Neural cell (in vitro differentiated cells): Measurements from ENCODE around the gene TBC1D5. TPM values are rescaled to one million over a fixed set of nuclear protein-coding genes. Genes with fewer than 3 reads are reported as not detected.

Experiments used
- H2AFZ ChIP-seq: fragments of 200-600, 300-800 bp; sonication (generic), shearing (Covaris generic); 2 replicates; pipeline ENCODE4 v1.6.0; 2014; ENCODE audit warnings: low read depth, mild to moderate bottlenecking, antibody characterized with exemption, low read length, moderate library complexity
- H3F3A ChIP-seq: fragments of 200-600 bp; shearing (Covaris generic); 2 replicates; pipeline ENCODE4 v1.6.1; 2016; ENCODE audit warnings: mild to moderate bottlenecking, moderate library complexity, mixed read lengths, antibody characterized with exemption, low read length; ENCODE audit not compliant: insufficient read depth, poor library complexity, severe bottlenecking
- H3K27ac ChIP-seq: fragments of 200-600, 300-800 bp; sonication (generic), shearing (Covaris generic); 2 replicates; pipeline ENCODE4 v1.5.1; 2014; ENCODE audit warnings: mild to moderate bottlenecking, low read length, moderate library complexity
- H3K27me3 ChIP-seq: fragments of 300-800, 200-600 bp; sonication (generic), shearing (Covaris generic); 2 replicates; pipeline ENCODE4 v1.6.0; 2014; ENCODE audit warnings: mild to moderate bottlenecking, low read depth, low read length, moderate library complexity; ENCODE audit not compliant: insufficient read depth
- H3K36me3 ChIP-seq: fragments of 300-800, 200-600 bp; sonication (generic), shearing (Covaris generic); 2 replicates; pipeline ENCODE4 v1.5.1; 2014; ENCODE audit warnings: mild to moderate bottlenecking, antibody characterized with exemption, low read length, moderate library complexity; ENCODE audit not compliant: insufficient read depth
- H3K4me2 ChIP-seq: fragments of 300-800, 200-600 bp; sonication (generic), shearing (Covaris generic); 2 replicates; pipeline ENCODE4 v1.6.0; 2014; ENCODE audit warnings: mild to moderate bottlenecking, low read length
- H3K4me3 ChIP-seq: fragments of 300-800, 200-600 bp; sonication (generic), shearing (Covaris generic); 2 replicates; pipeline ENCODE4 v1.5.1; 2014; ENCODE audit warnings: mild to moderate bottlenecking, low read length, moderate library complexity
- H3K79me2 ChIP-seq: fragments of 200-600 bp; shearing (Covaris generic); replicated peaks from 2 replicates; pipeline ENCODE4 v1.6.0; 2014; ENCODE audit warnings: mild to moderate bottlenecking, low read length, moderate library complexity; ENCODE audit not compliant: insufficient read depth
- H3K9ac ChIP-seq: fragments of 300-800, 200-600 bp; sonication (generic), shearing (Covaris generic); 2 replicates; pipeline ENCODE4 v1.6.1; 2016; ENCODE audit warnings: mild to moderate bottlenecking, low read length, mixed read lengths
- H3K9me2 ChIP-seq: fragments of 200-600 bp; shearing (Covaris generic); 2 replicates; pipeline ENCODE4 v1.6.1; 2016; ENCODE audit warnings: mild to moderate bottlenecking, low read length, mixed read lengths; ENCODE audit not compliant: insufficient read depth
- H3K9me3 ChIP-seq: fragments of 200-600, 300-800 bp; sonication (generic), shearing (Covaris generic); 2 replicates; pipeline ENCODE4 v1.6.1; 2016; ENCODE audit warnings: mild to moderate bottlenecking, mixed run types, low read length, moderate library complexity, mixed read lengths
- H4K20me1 ChIP-seq: fragments of 200-600 bp; shearing (Covaris generic); 2 replicates; pipeline ENCODE4 v1.6.1; 2016; ENCODE audit warnings: mild to moderate bottlenecking, mixed run types; ENCODE audit not compliant: insufficient read depth
- EP300 ChIP-seq: fragments of 450-650 bp; conservative IDR thresholded peaks from 2 replicates; pipeline ENCODE4 v1.6.1; 2014; ENCODE audit warnings: antibody characterized with exemption, mild to moderate bottlenecking, moderate library complexity; ENCODE audit not compliant: poor library complexity, severe bottlenecking
- EZH2 ChIP-seq: fragments of 200-600, 300-800 bp; shearing (Covaris generic), sonication (generic); IDR thresholded peaks from 2 replicates; pipeline ENCODE4 v1.6.1; 2014; ENCODE audit warnings: antibody characterized with exemption, low read length, borderline replicate concordance, mild to moderate bottlenecking; ENCODE audit not compliant: insufficient read depth, poor library complexity, severe bottlenecking
- MXI1 ChIP-seq: fragments of 450-650 bp; conservative IDR thresholded peaks from 2 replicates; pipeline ENCODE4 v1.6.1; 2014; ENCODE audit warnings: antibody characterized with exemption, mild to moderate bottlenecking; ENCODE audit not compliant: poor library complexity, severe bottlenecking
- POLR2AphosphoS5 ChIP-seq: IDR thresholded peaks from 2 replicates; pipeline ENCODE4 v1.6.1; 2012
- RAD21 ChIP-seq: fragments of 450-650 bp; conservative IDR thresholded peaks from 2 replicates; pipeline ENCODE4 v1.6.1; 2014; ENCODE audit warnings: antibody characterized with exemption, mild to moderate bottlenecking, moderate library complexity
- REST ChIP-seq: IDR thresholded peaks from 2 replicates; pipeline ENCODE4 v1.6.1; 2012; ENCODE audit warnings: borderline replicate concordance
- SMC3 ChIP-seq: fragments of 450-650 bp; conservative IDR thresholded peaks from 2 replicates; pipeline ENCODE4 v1.6.1; 2014; ENCODE audit warnings: antibody characterized with exemption, mild to moderate bottlenecking, moderate library complexity; ENCODE audit not compliant: poor library complexity
- TAF1 ChIP-seq: IDR thresholded peaks from 2 replicates; pipeline ENCODE4 v1.6.1; 2012; ENCODE audit warnings: low read depth
- polyA plus RNA-seq: library from polyadenylated mRNA; depleted of rRNA; stranded (reverse); fragments of >200 nt; gene quantifications from 2 replicates; pipeline ENCODE4 v1.2.3, GENCODE V29; 2014
- TF ChIP-seq, protein P1 (sequence below): fragments of 450-650 bp; IDR thresholded peaks from 2 replicates; pipeline ENCODE4 v1.5.1; 2014; ENCODE audit warnings: antibody characterized with exemption, mild to moderate bottlenecking, moderate library complexity; ENCODE audit not compliant: poor library complexity, severe bottlenecking

The TBC1D5 gene
- polyA plus RNA-seq, 1 donor from 2014 or later: 28.3 TPM

DNA sequence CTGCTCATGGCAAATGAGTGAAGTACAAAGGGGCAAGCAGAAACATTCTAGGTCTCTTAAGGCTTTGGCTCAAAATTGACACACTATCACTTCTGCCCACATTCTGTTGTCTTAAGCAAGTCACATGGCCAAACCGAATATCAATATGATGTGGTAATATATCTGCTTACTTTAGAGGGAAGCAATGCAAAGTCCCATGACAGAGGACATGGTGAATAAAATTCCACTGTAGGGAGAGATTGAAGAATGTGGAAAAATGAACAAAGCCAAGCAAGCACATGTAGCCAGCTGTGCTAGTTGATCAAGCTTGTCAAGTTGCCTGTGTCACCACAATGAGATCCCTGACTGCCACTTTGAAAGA lies 11.2 kb upstream of the TBC1D5 start:
- no peaks in the 10 kb centered on the region for H3K36me3 ChIP-seq
- H2AFZ ChIP-seq: no peak overlapping the region
- no peaks in the 10 kb centered on the region for H3K79me2 ChIP-seq
- no peaks in the 10 kb centered on the region for H3F3A ChIP-seq
- no peaks in the 10 kb centered on the region for H3K9me3 ChIP-seq
- no peaks in the 10 kb centered on the region for H3K27me3 ChIP-seq
- TF ChIP-seq EP300: no peak
- no peak for TF ChIP-seq SMC3
- no peak overlapping the region for H3K9ac ChIP-seq
- no peaks in the 10 kb centered on the region for H3K9me2 ChIP-seq
- H3K4me3 ChIP-seq: no peak overlapping the region
- H3K4me2 ChIP-seq: no peak overlapping the region
- no peak overlapping the region for H3K27ac ChIP-seq
- no peaks in the 10 kb centered on the region for H4K20me1 ChIP-seq

DNA sequence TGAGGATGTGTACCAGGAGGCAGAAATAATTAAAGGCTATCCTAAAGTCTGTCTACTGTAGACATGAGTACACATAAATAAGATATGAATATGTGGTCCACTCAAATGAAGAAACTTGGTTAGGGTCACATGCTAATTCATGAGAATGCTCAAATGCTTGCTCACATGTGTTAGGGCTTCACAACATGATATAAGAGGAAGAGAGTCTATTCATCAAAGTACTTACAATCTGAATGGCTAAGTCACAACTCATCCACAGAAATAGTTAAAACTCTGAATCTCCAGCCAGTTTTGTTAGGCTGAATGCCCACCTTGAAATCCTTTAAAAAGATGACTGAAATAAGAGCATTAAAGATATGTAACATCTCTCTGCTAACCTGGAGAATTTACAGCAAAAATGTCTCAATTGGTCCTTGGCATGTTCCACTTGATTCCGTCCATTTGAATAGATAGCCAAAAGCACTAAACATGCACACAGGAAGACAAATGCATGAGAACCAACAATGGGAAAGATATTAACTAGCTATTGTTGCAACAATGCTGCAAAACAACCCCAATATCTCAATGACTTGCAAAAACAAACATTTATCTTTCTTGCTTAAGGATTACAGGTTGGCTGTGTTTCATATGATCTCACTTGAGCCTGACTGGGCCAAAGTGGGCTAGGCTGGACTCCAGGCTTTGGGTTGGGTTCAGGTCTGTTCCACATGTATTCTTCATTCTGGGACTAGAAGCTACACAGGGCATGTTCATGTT lies 10.6 kb upstream of the TBC1D5 start:
- Histone ChIP-seq H3K9ac (no peak overlapping the region), H3F3A (no peaks in the 10 kb centered on the region), H3K27ac (no peak overlapping the region), H3K4me3 (no peak overlapping the region), H3K9me2 (no peaks in the 10 kb centered on the region), H3K9me3 (no peaks in the 10 kb centered on the region), H2AFZ (no peak overlapping the region), H3K79me2 (no peaks in the 10 kb centered on the region), H3K4me2 (no peak overlapping the region), H4K20me1 (no peaks in the 10 kb centered on the region), H3K27me3 (no peaks in the 10 kb centered on the region), H3K36me3 (no peaks in the 10 kb centered on the region)
- TF ChIP-seq TAF1: no peak
- TF ChIP-seq EZH2: no peak
- TF ChIP-seq, protein P1, sequence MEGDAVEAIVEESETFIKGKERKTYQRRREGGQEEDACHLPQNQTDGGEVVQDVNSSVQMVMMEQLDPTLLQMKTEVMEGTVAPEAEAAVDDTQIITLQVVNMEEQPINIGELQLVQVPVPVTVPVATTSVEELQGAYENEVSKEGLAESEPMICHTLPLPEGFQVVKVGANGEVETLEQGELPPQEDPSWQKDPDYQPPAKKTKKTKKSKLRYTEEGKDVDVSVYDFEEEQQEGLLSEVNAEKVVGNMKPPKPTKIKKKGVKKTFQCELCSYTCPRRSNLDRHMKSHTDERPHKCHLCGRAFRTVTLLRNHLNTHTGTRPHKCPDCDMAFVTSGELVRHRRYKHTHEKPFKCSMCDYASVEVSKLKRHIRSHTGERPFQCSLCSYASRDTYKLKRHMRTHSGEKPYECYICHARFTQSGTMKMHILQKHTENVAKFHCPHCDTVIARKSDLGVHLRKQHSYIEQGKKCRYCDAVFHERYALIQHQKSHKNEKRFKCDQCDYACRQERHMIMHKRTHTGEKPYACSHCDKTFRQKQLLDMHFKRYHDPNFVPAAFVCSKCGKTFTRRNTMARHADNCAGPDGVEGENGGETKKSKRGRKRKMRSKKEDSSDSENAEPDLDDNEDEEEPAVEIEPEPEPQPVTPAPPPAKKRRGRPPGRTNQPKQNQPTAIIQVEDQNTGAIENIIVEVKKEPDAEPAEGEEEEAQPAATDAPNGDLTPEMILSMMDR: no peak
- no peak for TF ChIP-seq SMC3
- no peak for TF ChIP-seq REST
- TF ChIP-seq POLR2AphosphoS5: no peak
- no peak for TF ChIP-seq MXI1

DNA sequence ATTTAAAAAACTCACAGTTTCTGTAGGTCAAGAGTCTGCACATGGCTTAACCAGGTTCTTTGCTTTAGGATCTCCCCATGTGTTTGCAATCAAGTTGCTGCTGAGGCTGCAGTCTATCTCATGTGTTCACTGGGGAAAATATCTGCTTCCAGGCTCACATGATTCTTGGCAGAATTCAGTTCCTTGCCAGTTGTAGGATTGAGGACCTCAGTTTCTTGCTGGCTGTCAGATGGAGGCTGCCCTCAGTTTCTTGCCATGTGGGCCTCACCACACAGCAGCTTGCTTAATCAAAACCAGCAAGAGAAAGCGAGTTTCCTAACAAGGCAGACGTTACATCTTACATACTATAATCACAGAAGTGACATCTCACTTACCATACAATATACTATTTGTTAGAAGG lies 10.0 kb upstream of the TBC1D5 start:
- no peaks in the 10 kb centered on the region for H4K20me1 ChIP-seq
- H3K9me3 ChIP-seq: no peaks in the 10 kb centered on the region
- H3K27ac ChIP-seq: no peak overlapping the region
- H3K4me3 ChIP-seq: no peak overlapping the region
- H2AFZ ChIP-seq: no peak overlapping the region
- no peak overlapping the region for H3K9ac ChIP-seq
- H3K36me3 ChIP-seq: no peaks in the 10 kb centered on the region
- H3K9me2 ChIP-seq: no peaks in the 10 kb centered on the region
- TF ChIP-seq SMC3: no peak
- TF ChIP-seq RAD21: no peak
- TF ChIP-seq EZH2: no peak
- TF ChIP-seq POLR2AphosphoS5: no peak
- TF ChIP-seq TAF1: no peak
- TF ChIP-seq MXI1: no peak
- TF ChIP-seq, protein P1: no peak
- TF ChIP-seq REST: no peak
- TF ChIP-seq EP300: no peak
- no peaks in the 10 kb centered on the region for H3F3A ChIP-seq
- H3K4me2 ChIP-seq: no peak overlapping the region
- no peaks in the 10 kb centered on the region for H3K27me3 ChIP-seq
- H3K79me2 ChIP-seq: no peaks in the 10 kb centered on the region
